HG03469 (cell line): ENCODE results near the gene ZHX3.

Experiments used
- ATAC-seq: cut with Tn5 transposase; IDR thresholded peaks from one replicate; pipeline ENCODE4 v1.9.1; 2021; ENCODE audit warnings: mild to moderate bottlenecking, moderate library complexity, moderate number of reproducible peaks; ENCODE audit not compliant: unreplicated experiment

ZHX3 gene

GRCh38 chr20:41174373-41174772, 143.2 kb downstream of the ZHX3 start:
- no peak for ATAC-seq

DNA sequence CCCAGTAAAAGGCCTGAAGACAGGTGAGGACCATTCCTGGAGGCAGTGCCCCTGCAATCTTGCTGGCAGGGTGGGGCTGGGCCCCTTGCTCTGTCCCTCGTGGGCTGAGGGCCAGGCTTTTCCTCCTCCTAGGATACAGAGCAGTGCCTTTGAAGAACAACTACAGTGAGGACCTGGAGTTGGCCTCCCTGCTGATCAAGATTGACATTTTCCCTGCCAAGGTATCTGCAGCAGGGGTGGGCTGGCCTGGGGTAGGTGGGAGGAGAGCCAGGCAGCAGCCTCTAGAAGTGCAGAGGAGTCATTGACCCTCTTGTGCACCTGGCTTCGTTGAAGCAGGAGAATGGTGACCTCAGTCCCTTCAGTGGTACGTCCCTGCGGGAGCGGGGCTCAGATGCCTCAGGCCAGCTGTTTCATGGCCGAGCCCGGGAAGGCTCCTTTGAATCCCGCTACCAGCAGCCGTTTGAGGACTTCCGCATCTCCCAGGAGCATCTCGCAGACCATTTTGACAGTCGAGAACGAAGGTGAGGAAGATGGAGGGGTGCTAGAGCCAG, 143.7 kb downstream of the ZHX3 start:
- ATAC-seq = no peak

GRCh38 chr20:41173161-41173721, 144.3 kb downstream of the ZHX3 start:
- no peak for ATAC-seq

- no peak for ATAC-seq
Observed at GRCh38 chr20:41172296-41173140, 145.0 kb downstream of the ZHX3 start.

- no peak for ATAC-seq
Observed at GRCh38 chr20:41171736-41172295, 145.7 kb downstream of the ZHX3 start.

GRCh38 chr20:41170386-41171105, 147.0 kb downstream of the ZHX3 start:
- no peak for ATAC-seq

DNA sequence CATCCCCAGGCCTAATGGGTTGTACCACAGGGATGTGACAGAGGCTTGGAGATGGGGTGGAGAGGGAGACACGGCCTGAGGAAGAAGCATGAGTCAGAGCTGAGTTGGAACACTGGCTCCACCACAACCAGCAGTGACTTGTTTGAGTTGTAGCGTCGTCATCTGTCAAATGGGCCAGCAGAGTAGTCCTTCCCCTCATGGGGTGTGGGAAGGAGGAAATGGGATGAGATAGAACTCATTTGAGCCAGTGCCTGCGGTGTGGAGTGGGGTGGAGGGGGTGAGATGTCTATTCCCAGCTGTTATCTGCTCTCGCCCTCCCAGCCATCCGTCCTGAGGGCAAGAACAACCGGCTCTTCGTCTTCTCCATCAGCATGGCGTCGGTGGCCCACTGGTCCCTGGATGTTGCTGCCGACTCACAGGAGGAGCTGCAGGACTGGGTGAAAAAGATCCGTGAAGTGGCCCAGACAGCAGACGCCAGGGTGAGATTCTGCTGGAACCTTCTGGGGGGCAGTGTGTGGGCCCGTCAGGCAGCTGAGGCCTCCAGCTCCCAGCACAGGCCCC, 147.7 kb downstream of the ZHX3 start:
- no peak for ATAC-seq

DNA sequence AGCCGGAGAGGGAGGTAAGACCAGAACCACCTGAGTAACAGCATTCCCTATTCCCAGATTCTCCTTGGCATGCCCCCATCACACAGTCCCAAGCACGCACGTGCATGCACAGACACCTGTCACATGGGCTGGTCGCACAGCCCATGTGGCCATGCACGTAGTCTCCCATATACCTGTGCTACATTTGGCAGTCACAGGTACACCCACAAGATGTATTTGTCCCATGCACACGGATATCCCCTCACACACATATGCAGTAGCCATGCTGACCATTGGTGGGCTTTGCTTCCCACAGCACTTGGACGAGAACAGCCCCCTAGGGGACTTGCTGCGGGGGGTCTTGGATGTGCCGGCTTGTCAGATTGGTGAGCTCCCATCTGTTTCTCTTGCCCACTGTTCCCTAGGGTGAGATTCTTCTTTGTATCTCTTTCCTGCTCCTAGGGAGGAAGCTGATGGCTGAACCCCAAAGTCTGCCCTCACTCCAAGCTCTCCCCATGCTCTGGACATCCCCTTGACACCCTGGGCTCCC, 148.3 kb downstream of the ZHX3 start:
- ATAC-seq = no peak

DNA sequence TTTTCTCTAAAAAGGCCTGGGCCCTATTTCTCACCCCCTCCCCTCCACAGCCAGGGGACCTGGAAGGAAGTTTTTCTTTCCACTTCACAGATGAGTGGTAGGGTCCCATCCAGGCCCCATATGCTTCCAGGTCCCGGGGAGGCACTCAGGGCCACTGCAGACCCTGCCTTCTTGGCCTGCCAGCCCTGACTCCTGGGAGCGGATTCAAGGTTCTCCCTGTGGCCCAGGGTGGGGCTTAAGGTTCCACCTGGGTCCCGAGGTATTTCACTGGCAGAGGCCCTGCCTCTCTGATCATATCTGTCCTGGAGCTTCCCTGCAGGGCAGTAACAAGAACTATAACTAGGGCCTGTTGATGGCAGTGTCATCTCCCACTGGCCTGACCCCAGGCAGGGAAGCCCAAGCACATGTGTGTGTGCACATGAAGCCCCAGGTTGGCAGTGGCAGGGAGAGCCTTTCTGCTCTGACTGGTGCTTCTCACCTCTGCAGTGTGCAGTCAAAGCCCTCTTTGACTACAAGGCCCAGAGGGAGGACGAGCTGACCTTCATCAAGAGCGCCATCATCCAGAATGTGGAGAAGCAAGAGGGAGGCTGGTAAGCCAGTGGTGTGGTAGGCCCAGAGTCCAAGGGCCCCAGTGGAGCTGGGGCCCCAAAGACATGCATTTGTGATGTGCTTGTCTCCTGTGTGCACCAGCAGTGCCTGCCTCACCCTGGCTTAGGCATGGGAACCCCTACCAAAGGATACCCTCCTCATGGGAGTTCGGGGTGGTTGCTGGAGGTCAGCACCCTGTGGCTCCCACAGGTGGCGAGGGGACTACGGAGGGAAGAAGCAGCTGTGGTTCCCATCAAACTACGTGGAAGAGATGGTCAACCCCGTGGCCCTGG, 149.0 kb downstream of the ZHX3 start:
- no peak for ATAC-seq

GRCh38 chr20:41167481-41168253, 149.9 kb downstream of the ZHX3 start:
- ATAC-seq = no peak

GRCh38 chr20:41167118-41167470, 150.4 kb downstream of the ZHX3 start:
- ATAC-seq = no peak

- ATAC-seq = no peak
Observed at GRCh38 chr20:41166201-41167117, 151.1 kb downstream of the ZHX3 start.

DNA sequence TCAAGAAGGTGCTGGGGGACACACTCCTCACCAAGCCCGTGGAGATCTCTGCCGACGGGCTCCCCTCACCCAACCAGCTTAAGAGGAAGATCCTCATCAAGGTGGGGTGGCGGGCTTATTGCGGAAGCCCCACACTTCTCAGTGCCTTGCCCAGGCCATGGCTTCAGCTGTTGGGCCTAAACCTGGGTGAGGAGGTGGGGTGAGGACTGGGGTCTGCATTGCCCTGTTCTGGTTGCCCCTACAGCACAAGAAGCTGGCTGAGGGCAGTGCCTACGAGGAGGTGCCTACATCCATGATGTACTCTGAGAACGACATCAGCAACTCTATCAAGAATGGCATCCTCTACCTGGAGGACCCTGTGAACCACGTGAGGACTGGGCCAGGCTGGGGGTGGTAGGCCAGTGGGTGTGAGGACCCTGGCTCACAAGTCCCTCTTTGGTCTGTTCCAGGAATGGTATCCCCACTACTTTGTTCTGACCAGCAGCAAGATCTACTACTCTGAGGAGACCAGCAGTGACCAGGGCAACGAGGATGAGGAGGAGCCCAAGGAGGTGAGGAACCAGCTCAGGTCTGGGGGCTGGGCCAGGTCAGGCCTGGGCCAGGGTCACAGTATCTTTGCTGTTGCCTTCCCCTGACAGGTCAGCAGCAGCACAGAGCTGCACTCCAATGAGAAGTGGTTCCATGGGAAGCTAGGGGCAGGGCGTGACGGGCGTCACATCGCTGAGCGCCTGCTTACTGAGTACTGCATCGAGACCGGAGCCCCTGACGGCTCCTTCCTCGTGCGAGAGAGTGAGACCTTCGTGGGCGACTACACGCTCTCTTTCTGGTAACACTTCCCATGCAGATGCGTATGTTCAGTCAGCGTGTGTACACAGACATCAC, 152.3 kb downstream of the ZHX3 start:
- ATAC-seq = no peak

DNA sequence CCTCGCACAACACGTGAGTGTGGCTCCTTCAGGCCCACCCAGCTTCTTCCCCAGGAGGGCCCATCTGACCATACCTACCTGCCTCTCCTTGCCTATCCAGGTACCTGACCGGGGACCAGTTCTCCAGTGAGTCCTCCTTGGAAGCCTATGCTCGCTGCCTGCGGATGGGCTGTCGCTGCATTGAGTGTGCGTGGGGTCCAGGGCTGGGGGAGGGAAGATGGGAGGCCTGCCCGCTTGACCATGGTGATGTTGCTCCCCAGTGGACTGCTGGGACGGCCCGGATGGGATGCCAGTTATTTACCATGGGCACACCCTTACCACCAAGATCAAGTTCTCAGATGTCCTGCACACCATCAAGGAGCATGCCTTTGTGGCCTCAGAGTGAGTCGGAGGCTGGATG, 153.7 kb downstream of the ZHX3 start:
- no peak for ATAC-seq

- ATAC-seq = no peak
Observed at GRCh38 chr20:41162396-41162795, 155.1 kb downstream of the ZHX3 start.

DNA sequence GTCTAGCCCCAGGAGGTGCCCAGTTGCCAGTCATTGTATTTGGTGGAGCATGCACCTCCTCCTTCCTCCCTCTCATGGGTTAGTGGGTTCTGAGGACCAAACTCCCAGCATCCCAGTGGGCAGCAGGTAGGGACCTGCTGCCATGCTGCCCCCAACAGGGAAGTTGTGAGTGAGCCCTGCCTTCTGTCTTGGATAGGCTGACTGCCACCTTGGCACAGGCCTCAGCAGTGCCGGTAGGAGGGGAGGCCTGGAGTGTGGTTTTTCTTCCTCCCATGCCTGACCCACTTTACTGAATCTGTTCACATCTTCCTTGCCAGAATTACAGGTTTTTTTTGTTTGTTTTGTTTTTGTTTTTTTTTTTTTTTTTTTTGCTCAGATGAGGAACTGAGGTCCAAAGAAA, 155.6 kb downstream of the ZHX3 start:
- no peak for ATAC-seq

GRCh38 chr20:41160686-41161085, 156.8 kb downstream of the ZHX3 start:
- ATAC-seq = no peak
